Measurements from ENCODE around the gene FOXO3. TPM values are rescaled to one million over a fixed set of nuclear protein-coding genes. Genes with fewer than 3 reads are reported as not detected.

FOXO3 gene
- total RNA-seq, 4 donors from 2014 or later = 29.9 to 66.1 (median 59.1) TPM

- WGBS, 2 donors (ENCODE audit: low coverage in 1 of 2) = 86 to 100% methylated on average over 4 to 5 of the region's 5 CpGs
- peaks cover 8 to 20% (median 17%) of the 10 kb centered on the region in 4 donors for H3K4me1 ChIP-seq
- no peak for TF ChIP-seq EP300 (IDR thresholded peaks at IDR 0.05; ENCODE audit: low read depth)
- no peak for TF ChIP-seq POLR2A (IDR thresholded peaks at IDR 0.05)
- no peak for TF ChIP-seq CTCF (IDR thresholded peaks at IDR 0.05)
- TF ChIP-seq POLR2AphosphoS5 (IDR thresholded peaks at IDR 0.05) = no peak
- no peak for DNase-seq
- in situ Hi-C loops (cut with MboI; ENCODE audit: low pct_ligation_motif_present in 1 of 4, low pct_unique_long_range_greater_than_20kb in 1 of 4, low sequenced_read_pairs in 3 of 4) = loop anchor here in 1 of 4 donors (25.0 kb wide), 1 partner anchor 106 kb away; no protein-coding TSS in a partner anchor
- peak overlapping the region; percentile 98 to 100 (median 99) for H3K27ac ChIP-seq
- intact Hi-C loops (cut with DNase I; ENCODE audit: low total_unique reads) = no loop called here
- no peaks in the 10 kb centered on the region for H3K9me3 ChIP-seq
- no peak overlapping the region for H3K4me3 ChIP-seq
- H3K27me3 ChIP-seq = no peaks in the 10 kb centered on the region
- no peaks in the 10 kb centered on the region for H3K36me3 ChIP-seq
Observed at GRCh38 chr6:108556250-108556649, 4.5 kb upstream of the FOXO3 start.

- DNase-seq = no peak
- 47 to 57% methylated on average over 4 to 16 of the region's 16 CpGs for WGBS, 2 donors (ENCODE audit: low coverage in 1 of 2)
- no peaks in the 10 kb centered on the region for H3K9me3 ChIP-seq
Observed at GRCh38 chr6:108556866-108557493, 3.7 kb upstream of the FOXO3 start.

GRCh38 chr6:108557494-108558371 lies 3.0 kb upstream of the FOXO3 start:
- H3K4me1 ChIP-seq = peaks cover 8 to 31% (median 20%) of the 10 kb centered on the region in 4 donors
- no peaks in the 10 kb centered on the region for H3K9me3 ChIP-seq
- peak; percentile 80 for DNase-seq
- intact Hi-C loops (cut with DNase I; ENCODE audit: low total_unique reads) = loop anchor here (2.0 kb wide), 1 partner anchor 101 kb away; no protein-coding TSS in a partner anchor
- H3K4me3 ChIP-seq = peak overlapping the region; percentile 72 to 97 (median 80)
- in situ Hi-C loops (cut with MboI; ENCODE audit: low pct_ligation_motif_present in 1 of 4, low pct_unique_long_range_greater_than_20kb in 1 of 4, low sequenced_read_pairs in 3 of 4) = loop anchor here in 1 of 4 donors (25.0 kb wide), 1 partner anchor 105 kb away; no protein-coding TSS in a partner anchor
- WGBS, 2 donors (ENCODE audit: low coverage in 1 of 2) = 0 to 1% methylated on average over 14 to 65 of the region's 105 CpGs
- no peaks in the 10 kb centered on the region for H3K27me3 ChIP-seq
- no peaks in the 10 kb centered on the region for H3K36me3 ChIP-seq
- peak overlapping the region; percentile 98 to 100 (median 99) for H3K27ac ChIP-seq
- TF ChIP-seq CTCF (IDR thresholded peaks at IDR 0.05) (no peak), POLR2AphosphoS5 (IDR thresholded peaks at IDR 0.05) (no peak), POLR2A (IDR thresholded peaks at IDR 0.05) (peak; percentile 48)

More at GRCh38 chr6:108556866-108557493, 3.7 kb upstream of the FOXO3 start:
- Histone ChIP-seq H3K4me3 (peak overlapping the region; percentile 70 to 97 (median 75)), H3K27me3 (no peaks in the 10 kb centered on the region), H3K4me1 (peaks cover 8 to 24% (median 17%) of the 10 kb centered on the region in 4 donors), H3K36me3 (no peaks in the 10 kb centered on the region), H3K27ac (peak overlapping the region; percentile 98 to 100 (median 99))
- in situ Hi-C loops (cut with MboI; ENCODE audit: low pct_ligation_motif_present in 1 of 4, low pct_unique_long_range_greater_than_20kb in 1 of 4, low sequenced_read_pairs in 3 of 4) (loop anchor here in 1 of 4 donors (25.0 kb wide), 1 partner anchor 105 kb away; no protein-coding TSS in a partner anchor), intact Hi-C loops (cut with DNase I; ENCODE audit: low total_unique reads) (no loop called here)
- no peak for TF ChIP-seq EP300 (IDR thresholded peaks at IDR 0.05; ENCODE audit: low read depth)
- TF ChIP-seq POLR2AphosphoS5 (IDR thresholded peaks at IDR 0.05) = peak in 1 of 3 donors; percentile 40

- Histone ChIP-seq H3K9me3 (no peaks in the 10 kb centered on the region), H3K4me3 (peak overlapping the region; percentile 72 to 98 (median 88)), H3K4me1 (peaks cover 8 to 39% (median 24%) of the 10 kb centered on the region in 4 donors), H3K27ac (peak overlapping the region; percentile 98 to 100 (median 99)), H3K36me3 (no peaks in the 10 kb centered on the region), H3K27me3 (no peaks in the 10 kb centered on the region)
- peak; percentile 79 to 91 (median 79) for TF ChIP-seq POLR2AphosphoS5 (IDR thresholded peaks at IDR 0.05)
- peak; percentile 77 for TF ChIP-seq EP300 (IDR thresholded peaks at IDR 0.05; ENCODE audit: low read depth)
- TF ChIP-seq POLR2A (IDR thresholded peaks at IDR 0.05) = no peak
- no peak for TF ChIP-seq CTCF (IDR thresholded peaks at IDR 0.05)
- in situ Hi-C loops (cut with MboI; ENCODE audit: low pct_ligation_motif_present in 1 of 4, low pct_unique_long_range_greater_than_20kb in 1 of 4, low sequenced_read_pairs in 3 of 4) = loop anchor here in 1 of 4 donors (25.0 kb wide), 1 partner anchor 104 kb away; no protein-coding TSS in a partner anchor
- WGBS, 2 donors (ENCODE audit: low coverage in 1 of 2) = 0 to 1% methylated on average over 14 to 44 of the region's 58 CpGs
- peak; percentile 99 for DNase-seq
- intact Hi-C loops (cut with DNase I; ENCODE audit: low total_unique reads) = loop anchor here (2.0 kb wide), 1 partner anchor 100 kb away; no protein-coding TSS in a partner anchor
Observed at GRCh38 chr6:108558372-108559096, 2.2 kb upstream of the FOXO3 start.
